HTERT RPE-1 (cell line): ENCODE measurements around the gene OR5K2.

Experiments used
- in situ Hi-C: fragments of 300-500 bp; cut with MboI; formaldehyde crosslinking; loops from 4 replicates; pipeline ENCODE4 v1.14.3; 2020; ENCODE audit warnings: low sequenced_read_pairs

The OR5K2 gene

DNA sequence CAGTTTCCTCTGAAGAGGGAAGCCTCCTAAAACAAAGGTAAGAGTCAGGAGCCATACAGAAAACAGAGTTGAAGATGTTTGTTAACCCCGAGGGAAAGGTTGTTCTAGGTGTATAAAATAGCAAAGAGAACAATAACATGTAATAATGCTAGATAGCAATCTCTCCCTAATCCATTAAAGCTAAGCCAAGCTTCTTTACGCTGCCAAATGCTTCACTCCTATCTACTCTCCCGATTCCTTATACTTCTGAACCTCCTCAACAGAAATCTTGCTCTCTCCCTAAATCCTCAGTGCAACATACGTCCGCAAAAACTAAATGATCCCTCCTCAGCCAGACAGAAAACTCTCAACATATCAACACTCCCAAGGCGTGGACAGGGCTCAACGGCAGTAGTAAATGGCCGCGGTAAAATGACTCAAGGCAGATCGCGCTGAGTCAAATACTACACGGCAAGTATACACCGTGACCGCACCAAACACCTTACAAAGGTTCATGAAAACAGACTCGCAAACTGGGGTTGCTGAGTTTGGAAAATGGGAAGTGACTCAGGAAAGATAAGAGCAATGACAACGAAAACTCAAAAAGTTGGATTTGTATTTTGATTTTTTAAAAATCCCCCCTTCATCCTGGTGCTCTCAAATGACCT is 24.5 kb downstream of the OR5K2 start:
- in situ Hi-C loops, result no loop called here

DNA sequence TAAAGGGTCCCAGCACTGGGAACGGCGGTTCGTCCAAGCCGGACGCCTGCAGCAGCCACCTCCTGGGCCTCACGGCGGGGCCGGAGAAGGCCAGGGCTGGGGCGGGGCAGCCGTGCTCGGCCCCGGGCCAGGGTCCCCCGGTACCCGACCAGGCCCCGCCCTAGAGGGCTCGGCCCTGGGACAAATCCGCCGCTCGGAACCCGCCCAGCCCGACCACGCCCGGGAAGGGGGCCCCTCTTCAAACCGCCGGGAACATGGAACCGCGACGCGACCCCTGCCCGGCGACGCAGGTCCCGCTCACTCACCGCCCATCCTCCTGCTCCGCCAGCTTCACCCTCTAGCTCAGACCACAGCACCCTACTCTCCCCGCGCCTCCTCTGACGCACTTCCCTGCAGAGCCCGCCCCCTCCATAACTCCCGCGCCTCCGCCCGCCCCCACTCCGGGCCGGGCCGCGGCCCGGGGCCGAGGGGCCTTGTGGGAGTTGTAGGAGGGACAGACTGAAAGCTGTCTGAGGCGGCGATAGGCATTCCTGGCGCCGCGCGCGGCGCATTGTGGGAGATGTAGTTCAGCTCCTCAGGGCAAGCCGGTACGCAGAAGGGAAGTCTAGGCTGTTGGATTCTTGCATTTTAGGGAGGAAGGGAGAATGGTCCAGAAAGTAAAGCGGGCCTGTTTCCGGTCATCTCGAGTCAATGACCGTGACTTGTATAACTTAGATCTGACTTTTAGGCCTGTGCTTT is 25.2 kb downstream of the OR5K2 start, which contains the start of gene CLDND1:
CLDND1 (minus strand) TSS at position 359 of the 738 bp plus-strand sequence. CDS start 1,478 bp downstream, outside the sequence.
- in situ Hi-C loops, result no loop called here

DNA sequence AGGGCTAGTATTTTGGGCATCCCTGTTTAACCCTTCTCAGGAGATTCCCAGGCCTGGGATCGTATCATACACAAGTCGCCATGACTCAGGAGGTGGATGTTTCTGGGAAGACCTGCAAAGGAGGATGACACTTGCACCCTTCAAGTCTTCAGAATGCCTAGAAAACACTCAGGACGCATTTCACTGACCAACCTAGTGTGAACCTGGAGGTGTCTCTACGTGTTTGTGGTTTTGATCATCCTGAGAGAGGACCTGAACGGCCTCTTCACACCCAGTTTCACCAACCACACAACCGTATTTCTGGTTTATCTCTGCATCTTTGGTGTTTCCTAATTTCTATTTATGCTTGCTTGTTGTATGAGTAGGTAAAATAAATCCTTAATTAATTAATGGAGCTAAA is 28.0 kb downstream of the OR5K2 start:
- in situ Hi-C loops, result no loop called here

DNA sequence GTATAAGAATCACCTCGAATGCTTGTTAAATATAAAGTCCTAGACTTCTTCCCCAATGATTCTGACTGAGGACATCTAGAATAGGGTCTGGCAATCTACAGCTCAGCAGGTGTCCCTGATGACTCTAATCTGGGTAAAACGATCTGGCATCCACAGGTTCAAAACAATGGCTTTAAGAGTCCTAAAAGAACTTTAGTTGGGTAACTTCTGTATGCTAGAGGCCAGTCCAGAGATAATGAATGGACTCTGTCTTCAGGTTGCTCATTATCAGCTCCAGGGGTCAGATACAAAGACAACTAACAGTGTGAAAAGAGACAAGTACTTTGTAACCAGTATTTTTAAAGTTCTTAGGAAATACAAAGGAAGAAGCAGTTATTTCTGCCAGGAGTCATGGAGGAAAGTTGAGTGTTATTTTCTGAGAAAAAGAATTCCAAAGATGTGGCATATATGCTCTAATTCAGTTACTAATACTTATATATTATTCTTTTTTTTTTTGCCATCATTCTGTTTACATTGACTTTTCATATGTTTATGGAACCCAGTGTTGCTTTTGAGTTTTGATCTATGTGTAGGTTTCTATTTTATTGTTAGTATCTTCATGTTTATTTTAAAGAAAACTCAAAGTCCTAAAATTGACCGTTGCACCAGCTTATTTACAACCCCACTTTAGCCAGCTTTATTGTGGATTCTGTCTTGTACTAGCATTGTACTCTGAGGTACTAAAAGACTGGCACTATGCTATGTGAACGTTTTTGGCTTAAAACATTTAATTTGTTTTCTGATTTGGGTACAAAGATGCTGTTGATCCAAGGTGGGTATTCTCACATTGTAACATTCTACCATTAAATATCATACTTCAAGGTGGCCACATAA is 31.2 kb downstream of the OR5K2 start:
- in situ Hi-C loops, result no loop called here

DNA sequence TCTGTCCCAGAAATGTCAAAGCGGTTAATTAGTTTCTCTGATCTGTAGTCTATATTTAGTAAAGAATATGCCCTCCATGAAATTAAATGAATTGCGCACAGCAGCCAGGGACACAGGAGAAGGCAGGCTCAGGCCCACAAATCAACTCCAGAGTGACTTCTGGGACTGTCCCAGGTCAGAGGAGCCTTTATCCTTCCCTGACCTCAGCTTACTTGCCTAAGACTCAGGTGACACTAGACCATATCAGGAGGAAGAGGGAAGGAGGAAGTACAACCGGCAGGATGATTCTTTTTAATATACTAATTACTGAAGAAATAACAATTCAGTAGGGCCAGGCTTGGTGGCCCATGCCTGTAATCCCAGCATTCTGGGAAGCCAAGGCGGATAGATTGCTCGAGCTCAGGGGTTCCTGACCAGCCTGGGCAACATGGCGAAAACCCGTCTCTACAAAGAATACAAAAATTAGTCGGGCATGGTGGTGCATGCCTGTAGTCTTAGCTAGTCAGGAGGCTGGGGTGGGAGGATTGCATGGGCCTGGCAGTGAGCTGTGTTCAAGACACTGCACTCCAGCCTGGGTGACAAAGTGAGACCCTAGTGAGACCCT is 32.5 kb downstream of the OR5K2 start:
- in situ Hi-C loops, result no loop called here

DNA sequence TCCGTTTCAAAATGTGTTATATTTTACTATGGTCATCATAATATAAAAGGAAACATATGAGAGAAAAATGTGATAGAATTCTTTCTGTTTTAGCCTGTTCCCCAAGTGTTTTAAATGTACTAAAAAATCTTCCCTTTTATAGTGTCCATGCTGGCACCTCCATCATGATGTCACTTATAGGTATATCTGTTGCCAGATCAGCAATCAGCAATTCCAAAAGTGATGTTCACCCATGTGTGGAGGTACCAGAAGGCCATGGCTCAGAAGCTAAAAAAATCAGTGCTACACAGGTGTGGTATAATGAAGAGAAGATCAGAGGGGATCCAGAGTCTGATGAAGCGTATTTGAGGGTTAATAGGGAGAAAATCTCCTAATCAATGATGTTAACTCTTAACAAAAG is 33.2 kb downstream of the OR5K2 start:
- in situ Hi-C loops, result no loop called here

DNA sequence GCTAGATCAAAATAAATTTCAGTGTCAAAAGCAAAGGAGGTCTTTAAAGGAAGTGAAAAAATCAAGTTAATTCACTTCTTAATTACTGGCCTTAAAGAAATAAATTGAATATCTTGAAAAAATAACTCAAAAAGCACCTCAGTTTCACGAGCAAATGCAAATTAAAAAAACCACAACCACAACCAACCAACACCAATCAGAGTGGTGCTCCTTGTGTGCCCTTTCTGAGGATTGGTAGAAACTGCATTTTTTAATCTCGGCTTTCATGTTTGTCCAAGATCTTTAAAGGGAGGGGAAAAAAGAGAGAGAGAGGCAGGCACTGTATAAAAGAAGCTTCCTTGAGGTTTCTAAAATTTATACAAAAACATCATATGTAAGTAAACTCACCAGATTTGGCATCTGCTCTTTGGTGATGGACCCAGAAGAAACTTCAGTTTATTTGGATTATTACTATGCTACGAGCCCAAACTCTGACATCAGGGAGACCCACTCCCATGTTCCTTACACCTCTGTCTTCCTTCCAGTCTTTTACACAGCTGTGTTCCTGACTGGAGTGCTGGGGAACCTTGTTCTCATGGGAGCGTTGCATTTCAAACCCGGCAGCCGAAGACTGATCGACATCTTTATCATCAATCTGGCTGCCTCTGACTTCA is 34.3 kb downstream of the OR5K2 start, which contains the start of gene GPR15:
GPR15 (plus strand) TSS at position 357 of the 653 bp plus-strand sequence; CDS start at position 413, 56 bp downstream.
- in situ Hi-C loops, result no loop called here

DNA sequence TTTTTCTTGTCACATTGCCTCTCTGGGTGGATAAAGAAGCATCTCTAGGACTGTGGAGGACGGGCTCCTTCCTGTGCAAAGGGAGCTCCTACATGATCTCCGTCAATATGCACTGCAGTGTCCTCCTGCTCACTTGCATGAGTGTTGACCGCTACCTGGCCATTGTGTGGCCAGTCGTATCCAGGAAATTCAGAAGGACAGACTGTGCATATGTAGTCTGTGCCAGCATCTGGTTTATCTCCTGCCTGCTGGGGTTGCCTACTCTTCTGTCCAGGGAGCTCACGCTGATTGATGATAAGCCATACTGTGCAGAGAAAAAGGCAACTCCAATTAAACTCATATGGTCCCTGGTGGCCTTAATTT is 34.8 kb downstream of the OR5K2 start:
- in situ Hi-C loops, result no loop called here

DNA sequence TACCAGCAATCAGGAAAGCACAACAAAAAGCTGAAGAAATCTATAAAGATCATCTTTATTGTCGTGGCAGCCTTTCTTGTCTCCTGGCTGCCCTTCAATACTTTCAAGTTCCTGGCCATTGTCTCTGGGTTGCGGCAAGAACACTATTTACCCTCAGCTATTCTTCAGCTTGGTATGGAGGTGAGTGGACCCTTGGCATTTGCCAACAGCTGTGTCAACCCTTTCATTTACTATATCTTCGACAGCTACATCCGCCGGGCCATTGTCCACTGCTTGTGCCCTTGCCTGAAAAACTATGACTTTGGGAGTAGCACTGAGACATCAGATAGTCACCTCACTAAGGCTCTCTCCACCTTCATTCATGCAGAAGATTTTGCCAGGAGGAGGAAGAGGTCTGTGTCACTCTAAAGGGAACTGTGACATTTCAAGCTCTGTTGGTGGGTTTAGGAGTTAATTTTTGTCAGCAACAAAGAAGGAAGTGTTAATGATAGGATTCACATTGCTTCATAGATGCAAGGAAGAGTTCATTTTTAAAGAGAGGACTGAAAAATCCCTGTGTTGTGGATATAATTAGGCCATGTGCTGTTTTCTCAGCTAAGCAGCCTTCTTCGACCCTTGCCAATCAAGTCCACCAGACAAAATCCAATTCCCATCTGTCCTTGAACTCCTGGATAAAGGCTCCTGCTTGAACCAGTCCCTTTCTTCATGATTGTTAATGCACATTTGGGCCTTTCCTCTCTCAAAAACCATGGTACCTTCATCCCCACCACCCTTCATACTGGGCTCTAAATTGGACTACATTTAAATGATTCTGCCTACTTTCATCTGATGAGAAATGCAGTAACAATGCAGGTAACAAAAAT is 35.5 kb downstream of the OR5K2 start:
- in situ Hi-C loops, result no loop called here

DNA sequence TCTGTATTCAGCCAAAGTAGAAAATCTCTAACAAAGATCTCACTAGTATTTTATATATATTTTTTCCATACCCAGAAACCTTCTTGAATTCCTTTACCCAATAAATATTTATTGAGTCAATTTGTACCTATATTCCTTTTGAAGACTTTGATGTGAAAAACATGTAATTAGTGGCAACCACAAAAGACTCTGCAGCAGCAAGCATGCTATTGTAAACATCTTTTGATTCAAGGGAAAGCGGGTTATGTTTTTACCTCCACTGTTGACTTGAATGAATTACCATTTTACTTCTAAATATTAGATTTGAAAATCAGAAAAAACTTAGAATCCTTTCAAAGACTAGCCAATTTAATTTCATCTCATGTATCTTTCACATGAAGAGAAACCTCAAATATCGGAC is 36.7 kb downstream of the OR5K2 start:
- in situ Hi-C loops, result no loop called here

DNA sequence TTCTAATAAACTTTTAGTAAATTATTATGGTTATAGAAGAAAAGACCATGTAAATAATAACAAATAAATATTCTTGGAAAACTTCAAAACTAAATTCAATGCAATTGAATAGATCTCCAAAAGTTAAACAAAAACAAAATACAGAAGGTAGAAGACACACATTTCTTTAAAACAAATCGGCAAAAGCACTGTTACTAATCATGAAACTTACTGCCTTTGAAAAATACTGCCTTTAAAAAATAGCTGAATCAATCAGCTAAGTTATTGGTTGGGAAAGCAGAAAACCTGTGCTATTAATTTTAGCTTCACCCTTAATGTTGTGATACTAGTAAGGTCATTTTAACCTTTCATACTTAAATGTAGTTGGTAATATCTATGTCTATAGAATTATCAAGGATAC is 37.3 kb downstream of the OR5K2 start:
- in situ Hi-C loops, result no loop called here

DNA sequence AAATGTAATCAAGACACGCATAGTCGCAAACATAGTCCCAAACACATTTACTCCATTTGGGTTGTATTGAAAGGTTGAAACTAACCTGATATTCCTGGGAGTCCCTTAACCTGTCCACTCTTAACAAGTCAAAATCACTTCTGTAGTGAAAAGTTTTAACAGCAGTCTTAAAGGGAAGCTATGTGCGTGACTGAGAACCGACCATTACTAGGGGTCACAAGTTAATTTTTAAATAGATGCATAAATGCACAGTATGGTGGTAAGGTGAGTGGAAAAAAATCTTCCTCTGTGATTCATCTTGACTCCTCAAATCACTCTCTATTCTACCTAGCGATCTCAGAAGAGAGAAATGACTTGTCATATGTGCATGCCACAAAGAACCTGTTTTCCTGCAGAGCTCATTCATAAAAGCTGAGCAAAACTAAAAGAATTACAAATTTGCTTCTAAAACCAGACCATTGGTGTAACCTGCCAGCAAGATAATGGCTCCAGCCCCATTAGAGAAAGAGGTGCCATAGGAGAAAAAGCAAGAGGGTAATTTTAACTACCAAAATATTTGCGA is 39.1 kb downstream of the OR5K2 start:
- in situ Hi-C loops, result no loop called here

DNA sequence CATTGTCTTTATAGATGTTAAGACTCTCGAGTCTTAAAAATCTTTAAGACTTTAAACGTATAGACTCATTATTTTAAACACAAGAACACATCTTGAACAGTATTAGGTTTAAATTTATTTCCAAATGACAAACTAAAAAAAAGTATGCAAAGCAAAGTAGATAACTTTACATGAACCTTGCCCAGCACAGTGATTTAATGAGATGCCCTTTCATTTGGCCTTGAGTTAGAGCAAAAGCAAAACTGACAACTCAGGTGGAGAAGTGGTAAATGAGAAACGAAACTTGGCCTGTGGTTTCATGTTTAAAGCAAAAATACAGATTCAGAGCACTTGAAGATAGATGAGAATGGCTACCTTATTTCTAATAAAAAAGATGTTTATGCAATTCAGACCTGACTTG is 42.9 kb downstream of the OR5K2 start:
- in situ Hi-C loops, result no loop called here

DNA sequence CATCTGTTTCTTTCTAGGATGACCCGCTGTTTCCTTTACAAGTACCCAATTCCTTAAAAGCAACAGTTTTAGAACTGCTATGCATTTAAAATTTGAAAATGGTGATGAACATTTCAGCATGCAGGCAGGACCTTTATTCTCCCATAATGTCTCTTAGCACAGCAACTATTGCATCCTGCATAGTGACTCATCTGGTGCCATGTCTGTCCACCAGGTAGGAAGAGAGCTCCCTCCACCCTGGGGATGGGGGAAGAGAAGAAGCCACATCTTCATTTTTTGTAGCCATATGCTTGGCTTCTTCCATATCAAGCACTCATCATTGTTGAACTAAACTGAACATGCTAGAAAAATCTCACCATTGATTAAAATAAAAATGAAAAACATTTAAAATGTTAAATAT is 44.2 kb downstream of the OR5K2 start:
- in situ Hi-C loops, result no loop called here

DNA sequence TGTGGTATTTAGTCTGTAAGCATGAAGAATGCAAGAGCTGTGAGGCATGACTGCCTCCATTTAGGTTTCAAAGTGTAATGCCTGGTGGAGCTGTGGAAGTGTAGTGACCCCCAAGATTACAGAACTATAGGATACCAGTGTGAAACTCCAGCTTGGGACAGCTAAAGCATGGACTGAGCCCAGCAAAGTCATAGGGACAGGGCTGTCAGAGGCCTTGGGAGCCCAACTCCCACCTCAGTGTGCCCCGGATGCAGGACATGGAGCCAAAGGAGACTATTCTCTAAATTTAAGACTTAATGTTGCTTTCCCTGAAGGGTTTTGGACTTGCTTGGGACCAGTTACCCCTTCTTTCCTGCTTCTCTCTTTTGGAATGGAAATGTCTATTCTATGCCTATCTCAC is 45.1 kb downstream of the OR5K2 start:
- in situ Hi-C loops, result no loop called here

DNA sequence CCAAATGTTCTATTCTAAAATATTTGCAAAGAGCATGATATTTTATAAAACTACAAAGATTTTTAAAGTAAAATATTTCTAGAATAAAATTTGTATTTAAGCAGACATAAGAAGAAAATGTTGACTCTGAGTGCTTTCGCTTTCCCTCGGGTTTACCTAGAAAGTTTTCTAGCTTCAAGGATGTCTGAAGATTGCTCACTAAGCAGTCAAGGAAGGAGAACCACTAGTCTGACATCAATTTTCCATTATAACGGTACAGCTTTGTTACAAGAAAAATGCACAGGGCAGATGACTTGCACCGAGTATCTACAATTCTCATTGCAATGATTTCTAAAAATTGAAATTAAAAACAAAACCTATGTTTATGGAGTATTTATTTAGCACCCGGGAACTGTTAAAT is 48.5 kb downstream of the OR5K2 start:
- in situ Hi-C loops, result no loop called here
